MCF 10A (cell line): ENCODE data around the gene DCTN2. TPM values are rescaled to one million over a fixed set of nuclear protein-coding genes. Genes with fewer than 3 reads are reported as not detected.
"Not testable (repeated sequence)": the region's sequence is repeated elsewhere in the genome, so short reads cannot be mapped to it uniquely, and the experiment has no call there.

ENCODE experiments used
- BruUV-seq: library from RNA; stranded (reverse); fragments of 400-500 nt; replicated peaks from 2 replicates; lab custom pipeline; 2021; lab: Mats Ljungman, UMichigan
- CTCF ChIA-PET: fragments of 300-600 bp; sonication (Branson Sonifier 250); formaldehyde crosslinking; extraction: SDS; loops from one replicate; lab custom pipeline; 2021; ENCODE audit warnings: antibody characterized with exemption, inconsistent platforms; lab: Yijun Ruan, JAX
- POLR2A ChIA-PET: fragments of 300-600, 350-650 bp; sonication (Branson Sonifier 250); formaldehyde crosslinking; extraction: SDS; loops from one replicate; lab custom pipeline; 2020; ENCODE audit warnings: antibody characterized with exemption, inconsistent platforms; lab: Yijun Ruan, JAX
- DNase-seq: peaks from one replicate; pipeline ENCODE4 v3.0.0-alpha.2; 2018; ENCODE audit not compliant: unreplicated experiment
- H3K27ac Mint-ChIP-seq: one replicate; pipeline ENCODE4 v1.8.0; 2022; ENCODE audit warnings: mild to moderate bottlenecking, low read depth, mixed read lengths; ENCODE audit not compliant: unreplicated experiment
- H3K27me3 Mint-ChIP-seq: one replicate; pipeline ENCODE4 v1.8.0; 2022; ENCODE audit warnings: mixed read lengths; ENCODE audit not compliant: insufficient read depth, unreplicated experiment
- H3K36me3 Mint-ChIP-seq: one replicate; pipeline ENCODE4 v1.8.0; 2022; ENCODE audit warnings: mild to moderate bottlenecking, moderate library complexity, mixed read lengths; ENCODE audit not compliant: insufficient read depth, unreplicated experiment
- H3K4me1 Mint-ChIP-seq: one replicate; pipeline ENCODE4 v1.8.0; 2022; ENCODE audit warnings: mixed read lengths; ENCODE audit not compliant: insufficient read depth, unreplicated experiment
- H3K4me3 Mint-ChIP-seq: one replicate; pipeline ENCODE4 v1.8.0; 2022; ENCODE audit warnings: mild to moderate bottlenecking, moderate library complexity, mixed read lengths; ENCODE audit not compliant: unreplicated experiment
- H3K9me3 Mint-ChIP-seq: one replicate; pipeline ENCODE4 v1.8.0; 2022; ENCODE audit warnings: mixed read lengths; ENCODE audit not compliant: unreplicated experiment
- CTCF ChIP-seq: fragments of 200-600 bp; IDR thresholded peaks from one replicate; pipeline ENCODE4 v1.8.0; 2022; ENCODE audit warnings: antibody characterized with exemption, mild to moderate bottlenecking; ENCODE audit not compliant: unreplicated experiment
- intact Hi-C: fragments of 100-400 bp; cut with micrococcal nuclease; formaldehyde crosslinking; loops from 2 replicates; pipeline ENCODE4 v1.14.1; 2022
- total RNA-seq: library from RNA; stranded (reverse); gene quantifications from 2 replicates; pipeline ENCODE4 v1.2.3, GENCODE V29; 2022

The DCTN2 gene
- total RNA-seq, 1 experiment from 2014 or later, result 149 TPM

GRCh38 chr12:57514720-57515407 lies 32.1 kb downstream of the DCTN2 start:
- DNase-seq, result no peak
- Mint-ChIP-seq H3K36me3 (peaks cover 100% of the 10 kb centered on the region), H3K9me3 (no peaks in the 10 kb centered on the region), H3K27ac (no peak overlapping the region), H3K4me3 (no peak overlapping the region), H3K27me3 (no peaks in the 10 kb centered on the region), H3K4me1 (peaks cover 36% of the 10 kb centered on the region)
- POLR2A ChIA-PET, result interaction anchor here (1.1 to 3.0 kb wide), 4 partner anchors 9 to 28 kb away, joined by 3 to 9 read pairs (median 4); no protein-coding TSS in a partner anchor
- CTCF ChIA-PET, result interaction anchor here (0.6 to 1.3 kb wide), 5 partner anchors 11 to 178 kb away, joined by 3 to 6 read pairs (median 3); partner anchors contain the start of genes INHBE and MARS1
- no TSS peak for BruUV-seq
- intact Hi-C loops, result no loop called here
- TF ChIP-seq CTCF, result no peak

GRCh38 chr12:57514246-57514645 lies 32.7 kb downstream of the DCTN2 start:
- peaks cover 38% of the 10 kb centered on the region for H3K4me1 Mint-ChIP-seq
- CTCF ChIA-PET, result interaction anchor here (0.6 to 0.7 kb wide), 2 partner anchors 26 to 178 kb away, joined by 3 to 4 read pairs; partner anchors contain the start of gene MARS1

GRCh38 chr12:57513677-57514076 lies 33.3 kb downstream of the DCTN2 start:
- H3K9me3 Mint-ChIP-seq, intact Hi-C loops, BruUV-seq, H3K4me3 Mint-ChIP-seq, H3K27me3 Mint-ChIP-seq, H3K27ac Mint-ChIP-seq, CTCF ChIA-PET, DNase-seq: not testable (repeated sequence)
- H3K4me1 Mint-ChIP-seq, result peaks cover 32% of the 10 kb centered on the region
- POLR2A ChIA-PET, result interaction anchor here (0.6 to 3.0 kb wide), 3 partner anchors 9 to 231 kb away, joined by 4 to 9 read pairs (median 5); partner anchors contain the start of gene TSPAN31
- peaks cover 100% of the 10 kb centered on the region for H3K36me3 Mint-ChIP-seq

More at GRCh38 chr12:57514246-57514645, 32.7 kb downstream of the DCTN2 start:
- H3K27ac Mint-ChIP-seq, intact Hi-C loops, H3K4me3 Mint-ChIP-seq, H3K9me3 Mint-ChIP-seq, DNase-seq, H3K27me3 Mint-ChIP-seq, BruUV-seq: not testable (repeated sequence)
- H3K36me3 Mint-ChIP-seq, result peaks cover 100% of the 10 kb centered on the region
- POLR2A ChIA-PET, result interaction anchor here (0.6 to 3.0 kb wide), 4 partner anchors 10 to 230 kb away, joined by 4 to 9 read pairs (median 4); partner anchors contain the start of gene TSPAN31

- peaks cover 96% of the 10 kb centered on the region for H3K36me3 Mint-ChIP-seq
- intact Hi-C loops, result no loop called here
- no peak for TF ChIP-seq CTCF
- POLR2A ChIA-PET, result no interaction called here
- CTCF ChIA-PET, result no interaction called here
- BruUV-seq, result no TSS peak
- H3K9me3 Mint-ChIP-seq, result no peaks in the 10 kb centered on the region
- H3K4me1 Mint-ChIP-seq, result peaks cover 28% of the 10 kb centered on the region
- H3K27me3 Mint-ChIP-seq, result no peaks in the 10 kb centered on the region
- no peak for DNase-seq
- H3K4me3 Mint-ChIP-seq, result no peak overlapping the region
- no peak overlapping the region for H3K27ac Mint-ChIP-seq
Measured at GRCh38 chr12:57513266-57513665, 33.7 kb downstream of the DCTN2 start.

- DNase-seq, result no peak
- intact Hi-C loops, result no loop called here
- Mint-ChIP-seq H3K36me3 (peaks cover 96% of the 10 kb centered on the region), H3K4me3 (no peak overlapping the region), H3K4me1 (peaks cover 23% of the 10 kb centered on the region), H3K9me3 (no peaks in the 10 kb centered on the region), H3K27ac (no peak overlapping the region), H3K27me3 (no peaks in the 10 kb centered on the region)
- POLR2A ChIA-PET, result no interaction called here
- no TSS peak for BruUV-seq
- CTCF ChIA-PET, result interaction anchor here (0.7 kb wide), 1 partner anchor 53 kb away, joined by 4 read pairs; the partner anchor contains the start of gene GLI1
- TF ChIP-seq CTCF, result no peak
Measured at GRCh38 chr12:57512665-57513064, 34.3 kb downstream of the DCTN2 start.
